Psoas muscle (tissue), 8 donors: Measurements from ENCODE around the gene RNF32. TPM values are rescaled to one million over a fixed set of nuclear protein-coding genes. Genes with fewer than 3 reads are reported as not detected.

Experiments used
- ATAC-seq, 4 donors: fragments of 200-7000 bp; cut with Tn5 transposase; one replicate each; pipeline ENCODE4 v1.9.1; 2020; ENCODE audit warnings: moderate library complexity in 3 of 4, mild to moderate bottlenecking in 2 of 4
- DNase-seq, 2 donors: peaks; one replicate each; pipeline ENCODE4 v3.0.0-alpha.2; 2020
- H3K27ac ChIP-seq: fragments of 200-600 bp; one replicate; pipeline ENCODE4 v1.8.0; 2022
- H3K27me3 ChIP-seq, 3 donors: fragments of 200-600 bp in 1 of 3; one replicate each; pipeline versions ENCODE4 v1.6.1 to v1.8.0; 2013 to 2022; ENCODE audit warnings: low read length in 2 of 3, mild to moderate bottlenecking in 2 of 3, moderate library complexity in 1 of 3; ENCODE audit not compliant: insufficient read depth in 3 of 3
- H3K36me3 ChIP-seq, 2 donors: fragments of 200-600 bp in 1 of 2; one replicate each; pipeline versions ENCODE4 v1.6.1 to v1.8.0; 2013 to 2022; ENCODE audit warnings: low read depth in 1 of 2, mild to moderate bottlenecking in 1 of 2, moderate library complexity in 1 of 2; ENCODE audit not compliant: insufficient read depth in 1 of 2
- H3K4me1 ChIP-seq: fragments of 200-600 bp; one replicate; pipeline ENCODE4 v1.8.0; 2022
- H3K4me3 ChIP-seq: fragments of 200-600 bp; one replicate; pipeline ENCODE4 v1.8.0; 2022; ENCODE audit warnings: mild to moderate bottlenecking
- H3K9me3 ChIP-seq: fragments of 200-600 bp; one replicate; pipeline ENCODE4 v1.8.0; 2022
- CTCF ChIP-seq: fragments of 200-600 bp; IDR thresholded peaks from one replicate; pipeline ENCODE4 v1.8.0; 2022; ENCODE audit warnings: antibody characterized with exemption
- WGBS, 3 donors: extraction: QIAGEN DNeasy Blood & Tissue Kit; methylation state at CpG; one replicate each; pipeline versions ENCODE4 v1.1.6 to v1.1.7; 2013; 5-methylcytosine and 5-hydroxymethylcytosine counted together
- intact Hi-C, 2 donors: fragments of 100-400 bp; cut with DNase I; formaldehyde crosslinking; loops; one replicate each; pipeline versions ENCODE4 v1.11.0 to v1.14.2; 2022
- polyA plus RNA-seq, 3 donors: library from polyadenylated mRNA; stranded (reverse); fragments of 200-250 nt; gene quantifications; one replicate each; pipeline ENCODE4 v1.2.3, GENCODE V29; 2013
- total RNA-seq, 4 donors: library from RNA; stranded (reverse); fragmentation: NEBNext Ultra II Directional in 2 of 4; extraction: Animal tissue kit (Norgen Biotek cat#: 25700) in 2 of 4; gene quantifications; one replicate each; pipeline versions ENCODE4 v1.2.1 to v1.2.4, GENCODE V29; 2021 to 2023
- donor health status: healthy with polysubstance abuse.
- donor health status: DM: no; HTN: no; CAD: no; lungs with moderate emphysema.
- donor health status: Bipolar disorder and iron deficiency.
- donor health status: healthy.
- donor health status: DM: yes; HTN: yes; CAD: no.
- donor health status: DM: no; HTN: no; CAD: no.
- donor health status: DM: no; HTN: no; CAD: no.
- donor health status: DM: yes; HTN: yes; CAD: no.

The RNF32 gene
- total and polyA plus RNA-seq, 7 donors = 0.18 to 0.60 (median 0.48) TPM; not detected in 4

GRCh38 chr7:156602283-156602682 lies 38.3 kb upstream of the RNF32 start:
- ATAC-seq (no peak), DNase-seq (no peak)
- H3K9me3 ChIP-seq = peaks cover 6% of the 10 kb centered on the region
- H3K4me3 ChIP-seq = no peak overlapping the region
- intact Hi-C loops = no loop called here
- WGBS, 3 donors = 85 to 87% (median 86%) methylated on average over 4 of the region's 4 CpGs
- H3K36me3 ChIP-seq = no peaks in the 10 kb centered on the region
- no peak overlapping the region for H3K27ac ChIP-seq
- H3K27me3 ChIP-seq = peaks cover 0 to 8% (median 1%) of the 10 kb centered on the region in 3 donors
- no peaks in the 10 kb centered on the region for H3K4me1 ChIP-seq
- TF ChIP-seq CTCF = no peak

- 61 to 65% (median 65%) methylated on average over 6 of the region's 6 CpGs for WGBS, 3 donors
- no peaks in the 10 kb centered on the region for H3K36me3 ChIP-seq
- H3K4me3 ChIP-seq = no peak overlapping the region
- H3K4me1 ChIP-seq = no peaks in the 10 kb centered on the region
- peaks cover 3% of the 10 kb centered on the region for H3K9me3 ChIP-seq
- DNase-seq (no peak), ATAC-seq (no peak)
- intact Hi-C loops = no loop called here
- peaks cover 0 to 16% (median 8%) of the 10 kb centered on the region in 3 donors for H3K27me3 ChIP-seq
- no peak overlapping the region for H3K27ac ChIP-seq
- no peak for TF ChIP-seq CTCF
Measured at GRCh38 chr7:156603011-156603410, 37.6 kb upstream of the RNF32 start.

GRCh38 chr7:156603629-156604028 lies 36.9 kb upstream of the RNF32 start:
- H3K36me3 ChIP-seq = no peaks in the 10 kb centered on the region
- no peaks in the 10 kb centered on the region for H3K9me3 ChIP-seq
- TF ChIP-seq CTCF = no peak
- DNase-seq (no peak), ATAC-seq (no peak)
- H3K4me3 ChIP-seq = no peak overlapping the region
- 79 to 89% (median 84%) methylated on average over 7 of the region's 7 CpGs for WGBS, 3 donors
- intact Hi-C loops = no loop called here
- H3K4me1 ChIP-seq = no peaks in the 10 kb centered on the region
- no peak overlapping the region for H3K27ac ChIP-seq
- H3K27me3 ChIP-seq = peaks cover 0 to 20% (median 9%) of the 10 kb centered on the region in 3 donors

GRCh38 chr7:156604311-156604710 lies 36.3 kb upstream of the RNF32 start:
- H3K27ac ChIP-seq = no peak overlapping the region
- no peak for DNase-seq
- H3K4me3 ChIP-seq = no peak overlapping the region
- no peak for ATAC-seq
- TF ChIP-seq CTCF = no peak
- WGBS, 3 donors = 73 to 79% (median 79%) methylated on average over 15 of the region's 15 CpGs
- H3K36me3 ChIP-seq = no peaks in the 10 kb centered on the region
- intact Hi-C loops = no loop called here
- peaks cover 0 to 25% (median 9%) of the 10 kb centered on the region in 3 donors for H3K27me3 ChIP-seq
- no peaks in the 10 kb centered on the region for H3K9me3 ChIP-seq
- no peaks in the 10 kb centered on the region for H3K4me1 ChIP-seq
